HCT116 (cell line): ENCODE data around the gene ITGB6.

Experiments
- CBX3 ChIP-seq: IDR thresholded peaks from 2 replicates; pipeline ENCODE4 v1.6.1; 2012; ENCODE audit warnings: low read depth
- CTCF ChIP-seq, 3 experiments: fragments of 200-600 bp in 1 of 3; sonication (generic) in 1 of 3; IDR thresholded peaks in 2 of 3; conservative IDR thresholded peaks in 1 of 3; 2 replicates each; pipeline ENCODE4 v1.5.1; 2012 to 2017; ENCODE audit warnings: low read depth in 2 of 3, low read length in 2 of 3, antibody characterized with exemption in 1 of 3, borderline replicate concordance in 1 of 3, control low read depth in 1 of 3, mild to moderate bottlenecking in 1 of 3, mixed read lengths in 1 of 3, mixed run types in 1 of 3, moderate library complexity in 1 of 3; ENCODE audit not compliant: insufficient read depth in 1 of 3
- EZH2phosphoT487 ChIP-seq: fragments of 200-600 bp; IDR thresholded peaks from 2 replicates; pipeline ENCODE4 v1.6.1; 2018; ENCODE audit warnings: antibody characterized with exemption, borderline replicate concordance
- RAD21 ChIP-seq: IDR thresholded peaks from 2 replicates; pipeline ENCODE4 v1.6.1; 2012; ENCODE audit warnings: low read depth, mild to moderate bottlenecking
- REST ChIP-seq: IDR thresholded peaks from 2 replicates; pipeline ENCODE4 v1.6.1; 2012; ENCODE audit warnings: low read depth
- ZNF274 ChIP-seq: fragments of 200-500 bp; sonication (Bioruptor generic); IDR thresholded peaks from 2 replicates; pipeline ENCODE4 v1.6.1; 2014; ENCODE audit warnings: mild to moderate bottlenecking, low read depth, low read length, inconsistent platforms

GRCh38 chr2:160111951-160112798, 87.9 kb downstream of the ITGB6 start:
- TF ChIP-seq EZH2phosphoT487 (no peak), CTCF (IDR thresholded peaks at IDR 0.05 in 2 of 3, conservative IDR thresholded peaks at IDR 0.05 in 1 of 3; ENCODE audit: borderline replicate concordance in 1 of 3, insufficient read depth in 1 of 3, low read depth in 2 of 3, low read length in 2 of 3) (no peak), REST (no peak), ZNF274 (no peak), RAD21 (no peak), CBX3 (no peak)
